Islet precursor cell (in vitro differentiated cells): ENCODE results near the gene PA2G4.
"Not testable (repeated sequence)": the region's sequence is repeated elsewhere in the genome, so short reads cannot be mapped to it uniquely, and the experiment has no call there.

Source experiments
- DNase-seq: peaks from one replicate; pipeline ENCODE4 v3.0.0-alpha.2; 2018

PA2G4 gene

GRCh38 chr12:56154818-56155217 lies 50.5 kb downstream of the PA2G4 start:
- DNase-seq, result no peak

GRCh38 chr12:56155256-56155845 lies 51.0 kb downstream of the PA2G4 start:
- DNase-seq, result no peak

GRCh38 chr12:56156464-56157200 lies 52.3 kb downstream of the PA2G4 start:
- not testable (repeated sequence) for DNase-seq

- DNase-seq, result peak; percentile 97
These were observed 53.1 kb downstream of the PA2G4 start for GRCh38 chr12:56157201-56158028.

- DNase-seq, result peak; percentile 99
These were observed 53.9 kb downstream of the PA2G4 start, which contains the start of gene MYL6 for GRCh38 chr12:56158029-56158925. TSS of gene MYL6 (plus strand) at chr12:56158359. CDS start at chr12:56158402, 43 bp downstream.

- DNase-seq, result peak; percentile 90
These were observed 54.6 kb downstream of the PA2G4 start for GRCh38 chr12:56158926-56159461.

- no peak for DNase-seq
These were observed 55.3 kb downstream of the PA2G4 start for GRCh38 chr12:56159482-56160192.

- DNase-seq, result no peak
These were observed 55.9 kb downstream of the PA2G4 start for GRCh38 chr12:56160193-56160763.

- DNase-seq, result no peak
These were observed 56.7 kb downstream of the PA2G4 start for GRCh38 chr12:56160894-56161689.

GRCh38 chr12:56161690-56162351 lies 57.5 kb downstream of the PA2G4 start:
- DNase-seq, result no peak

- DNase-seq, result no peak
These were observed 58.3 kb downstream of the PA2G4 start for GRCh38 chr12:56162468-56163290.
